ENCODE results near the gene PHF24.

- TF ChIP-seq, protein P1, sequence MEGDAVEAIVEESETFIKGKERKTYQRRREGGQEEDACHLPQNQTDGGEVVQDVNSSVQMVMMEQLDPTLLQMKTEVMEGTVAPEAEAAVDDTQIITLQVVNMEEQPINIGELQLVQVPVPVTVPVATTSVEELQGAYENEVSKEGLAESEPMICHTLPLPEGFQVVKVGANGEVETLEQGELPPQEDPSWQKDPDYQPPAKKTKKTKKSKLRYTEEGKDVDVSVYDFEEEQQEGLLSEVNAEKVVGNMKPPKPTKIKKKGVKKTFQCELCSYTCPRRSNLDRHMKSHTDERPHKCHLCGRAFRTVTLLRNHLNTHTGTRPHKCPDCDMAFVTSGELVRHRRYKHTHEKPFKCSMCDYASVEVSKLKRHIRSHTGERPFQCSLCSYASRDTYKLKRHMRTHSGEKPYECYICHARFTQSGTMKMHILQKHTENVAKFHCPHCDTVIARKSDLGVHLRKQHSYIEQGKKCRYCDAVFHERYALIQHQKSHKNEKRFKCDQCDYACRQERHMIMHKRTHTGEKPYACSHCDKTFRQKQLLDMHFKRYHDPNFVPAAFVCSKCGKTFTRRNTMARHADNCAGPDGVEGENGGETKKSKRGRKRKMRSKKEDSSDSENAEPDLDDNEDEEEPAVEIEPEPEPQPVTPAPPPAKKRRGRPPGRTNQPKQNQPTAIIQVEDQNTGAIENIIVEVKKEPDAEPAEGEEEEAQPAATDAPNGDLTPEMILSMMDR (IDR thresholded peaks at IDR 0.05): no peak
- no peak for TF ChIP-seq POLR2A (IDR thresholded peaks at IDR 0.05)
- no peak for TF ChIP-seq POLR2AphosphoS5 (IDR thresholded peaks at IDR 0.05)
- TF ChIP-seq EP300 (IDR thresholded peaks at IDR 0.05): no peak
Measured at GRCh38 chr9:34982361-34982760, 24.3 kb downstream of the PHF24 start.
